NCI-H2196 (cell line): ENCODE measurements around the gene SSC4D.
"Not testable (repeated sequence)": the region's sequence is repeated elsewhere in the genome, so short reads cannot be mapped to it uniquely, and the experiment has no call there.

Experiments
- DNase-seq: peaks from one replicate; lab custom pipeline; 2025; ENCODE audit not compliant: unreplicated experiment; lab: John Stamatoyannopoulos, UW

The SSC4D gene

GRCh38 chr7:76423666-76424412 is 14.3 kb upstream of the SSC4D start:
- DNase-seq = no peak

- DNase-seq = not testable (repeated sequence)
Measured at GRCh38 chr7:76421097-76421496, 11.6 kb upstream of the SSC4D start.

GRCh38 chr7:76417654-76418310 is 8.3 kb upstream of the SSC4D start:
- not testable (repeated sequence) for DNase-seq

- DNase-seq = no peak
Measured at GRCh38 chr7:76412249-76412648, 2.8 kb upstream of the SSC4D start.

- DNase-seq = no peak
Measured at GRCh38 chr7:76411626-76412025, 2.1 kb upstream of the SSC4D start.

- no peak for DNase-seq
Measured at GRCh38 chr7:76408121-76408560, 1.4 kb downstream of the SSC4D start.

- DNase-seq = no peak
Measured at GRCh38 chr7:76407718-76408117, 1.8 kb downstream of the SSC4D start.

- DNase-seq = no peak
Measured at GRCh38 chr7:76405738-76406137, 3.8 kb downstream of the SSC4D start.

- DNase-seq = no peak
Measured at GRCh38 chr7:76403780-76404494, 5.6 kb downstream of the SSC4D start.

- not testable (repeated sequence) for DNase-seq
Measured at GRCh38 chr7:76403097-76403496, 6.4 kb downstream of the SSC4D start.

- no peak for DNase-seq
Measured at GRCh38 chr7:76400248-76400647, 9.2 kb downstream of the SSC4D start.

- DNase-seq = no peak
Measured at GRCh38 chr7:76397409-76398183, 11.9 kb downstream of the SSC4D start.

- DNase-seq = no peak
Measured at GRCh38 chr7:76396864-76397263, 12.6 kb downstream of the SSC4D start.

GRCh38 chr7:76395965-76396726 is 13.4 kb downstream of the SSC4D start:
- DNase-seq = peak; percentile 70

- not testable (repeated sequence) for DNase-seq
Measured at GRCh38 chr7:76395605-76395964, 13.9 kb downstream of the SSC4D start.

GRCh38 chr7:76394957-76395356 is 14.5 kb downstream of the SSC4D start:
- no peak for DNase-seq

- DNase-seq = peak; percentile 95
Measured at GRCh38 chr7:76393116-76394031, 16.1 kb downstream of the SSC4D start.

- no peak for DNase-seq
Measured at GRCh38 chr7:76392531-76393115, 16.9 kb downstream of the SSC4D start.

- DNase-seq = no peak
Measured at GRCh38 chr7:76390092-76390491, 19.4 kb downstream of the SSC4D start.
